ENCODE measurements around the gene STK24.
"Not testable (repeated sequence)": the region's sequence is repeated elsewhere in the genome, so short reads cannot be mapped to it uniquely, and the experiment has no call there.

Gene STK24

GRCh38 chr13:98438246-98439125, 138.4 kb downstream of the STK24 start:
- DNase-seq (ENCODE audit: low read depth in 2 of 2) = no peak

DNA sequence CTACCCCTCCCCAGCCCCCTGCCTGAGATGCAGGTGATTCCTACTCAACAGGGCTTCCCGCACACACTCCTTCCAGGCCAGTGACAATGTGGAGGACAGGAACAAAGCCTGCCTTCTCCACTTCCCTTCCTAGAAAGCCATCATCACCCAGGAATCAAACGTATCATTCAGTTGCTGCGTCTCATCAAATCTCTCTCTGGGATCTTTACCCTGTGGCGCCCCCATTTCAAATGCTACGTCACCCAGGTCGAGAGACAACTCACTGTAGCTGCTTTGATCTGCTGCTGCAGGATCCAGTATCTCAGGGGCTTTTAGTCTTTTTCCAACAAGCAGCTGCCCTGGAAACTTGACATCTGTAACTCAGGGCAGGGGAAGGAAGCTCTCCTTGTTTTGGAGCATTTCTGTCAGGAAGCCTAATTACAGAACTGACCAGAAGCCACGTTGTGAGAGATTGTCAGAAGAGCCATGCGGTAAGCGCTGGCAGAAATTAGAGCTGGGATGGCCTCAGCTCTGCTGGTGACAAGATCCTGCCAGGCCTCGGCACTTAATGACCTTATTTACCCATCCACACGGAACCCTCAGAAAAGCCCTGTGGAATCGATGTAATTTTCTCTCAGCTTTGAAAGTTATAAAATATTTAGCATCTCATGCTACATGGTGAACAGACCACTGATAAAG, 140.5 kb downstream of the STK24 start:
- no peak for DNase-seq (ENCODE audit: low read depth in 2 of 2)

DNA sequence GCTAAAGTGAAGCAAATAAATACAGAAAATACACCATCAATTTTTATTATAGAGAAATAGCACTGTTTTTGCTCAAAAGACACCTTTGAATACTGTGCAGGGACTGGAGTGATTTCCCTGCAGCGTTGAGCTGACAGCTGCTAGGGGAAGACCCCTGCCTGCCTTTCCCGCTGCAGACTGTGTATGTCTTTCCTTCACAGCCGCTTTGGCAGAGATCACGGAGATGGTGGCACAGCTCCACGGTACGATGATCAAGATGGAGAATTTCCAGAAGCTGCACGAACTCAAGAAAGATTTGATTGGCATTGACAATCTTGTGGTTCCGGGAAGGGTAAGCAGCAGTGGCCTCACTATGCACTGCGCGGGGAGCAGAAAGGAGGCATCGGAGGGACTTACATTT, 141.5 kb downstream of the STK24 start:
- no peak for DNase-seq (ENCODE audit: low read depth in 2 of 2)

GRCh38 chr13:98434060-98434459, 142.8 kb downstream of the STK24 start:
- no peak for DNase-seq (ENCODE audit: low read depth in 2 of 2)

- DNase-seq (ENCODE audit: low read depth in 2 of 2) = no peak
Measured at GRCh38 chr13:98433654-98434053, 143.3 kb downstream of the STK24 start.

DNA sequence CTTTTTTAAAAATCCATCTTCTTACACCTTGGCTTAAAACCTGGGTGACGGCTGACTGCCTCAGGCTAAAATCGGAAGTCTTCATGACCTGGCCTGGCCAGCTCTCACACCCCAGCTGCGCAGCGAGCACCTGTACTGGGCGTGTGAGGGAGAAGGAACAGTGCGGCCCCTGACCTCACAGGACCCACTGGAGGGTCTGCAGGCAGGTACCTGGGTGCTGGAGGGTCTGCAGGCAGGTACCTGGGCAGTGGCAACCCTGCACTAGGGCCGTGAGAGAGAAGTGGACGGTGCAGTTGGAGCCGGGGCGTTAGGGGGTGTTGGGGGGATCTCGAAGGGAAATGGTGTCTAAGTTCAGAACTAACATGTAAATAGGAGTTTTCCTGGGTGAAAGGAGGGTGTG, 144.3 kb downstream of the STK24 start:
- no peak for DNase-seq (ENCODE audit: low read depth in 2 of 2)

- no peak for DNase-seq (ENCODE audit: low read depth in 2 of 2)
Measured at GRCh38 chr13:98429977-98430736, 146.8 kb downstream of the STK24 start.

DNA sequence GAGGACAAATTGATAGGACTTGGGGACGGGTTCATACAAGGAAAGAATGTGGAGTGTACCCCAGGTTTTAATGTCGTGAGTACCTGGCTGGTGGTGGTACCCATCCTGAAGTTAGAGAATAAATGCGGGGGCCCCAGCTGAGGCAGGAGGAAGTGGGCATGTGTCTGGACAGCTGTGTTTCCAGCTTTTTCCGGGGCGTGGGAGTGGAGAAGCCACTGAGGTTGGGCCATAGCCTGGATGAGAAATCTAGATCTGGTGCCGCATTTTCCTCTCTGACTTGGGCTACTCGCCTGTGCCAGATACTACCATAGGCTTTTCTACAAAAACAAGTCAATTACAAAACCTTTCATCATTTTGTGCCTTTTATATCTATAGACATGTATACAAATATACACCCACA, 147.4 kb downstream of the STK24 start:
- DNase-seq (ENCODE audit: low read depth in 2 of 2) = no peak

DNA sequence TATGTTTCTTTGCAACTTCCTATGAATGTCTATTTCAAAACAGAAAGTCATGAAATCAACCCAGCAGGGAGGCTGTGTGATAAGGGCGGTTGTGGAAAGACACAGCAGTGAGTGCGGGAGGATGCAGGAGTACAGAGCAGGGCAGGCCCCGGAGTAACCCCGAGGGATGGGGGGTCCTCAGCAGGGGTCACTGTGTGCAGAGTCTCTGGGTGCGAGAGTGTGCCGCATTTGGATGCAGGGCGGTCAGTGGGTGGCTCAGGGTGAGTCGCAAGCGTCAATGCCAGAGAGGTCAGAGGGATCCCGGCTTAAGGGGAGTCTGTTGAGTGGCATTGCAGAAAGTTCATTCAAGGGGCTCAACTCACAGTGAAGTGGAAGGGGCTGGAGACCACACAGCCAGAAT, 147.8 kb downstream of the STK24 start:
- DNase-seq (ENCODE audit: low read depth in 2 of 2) = no peak

DNA sequence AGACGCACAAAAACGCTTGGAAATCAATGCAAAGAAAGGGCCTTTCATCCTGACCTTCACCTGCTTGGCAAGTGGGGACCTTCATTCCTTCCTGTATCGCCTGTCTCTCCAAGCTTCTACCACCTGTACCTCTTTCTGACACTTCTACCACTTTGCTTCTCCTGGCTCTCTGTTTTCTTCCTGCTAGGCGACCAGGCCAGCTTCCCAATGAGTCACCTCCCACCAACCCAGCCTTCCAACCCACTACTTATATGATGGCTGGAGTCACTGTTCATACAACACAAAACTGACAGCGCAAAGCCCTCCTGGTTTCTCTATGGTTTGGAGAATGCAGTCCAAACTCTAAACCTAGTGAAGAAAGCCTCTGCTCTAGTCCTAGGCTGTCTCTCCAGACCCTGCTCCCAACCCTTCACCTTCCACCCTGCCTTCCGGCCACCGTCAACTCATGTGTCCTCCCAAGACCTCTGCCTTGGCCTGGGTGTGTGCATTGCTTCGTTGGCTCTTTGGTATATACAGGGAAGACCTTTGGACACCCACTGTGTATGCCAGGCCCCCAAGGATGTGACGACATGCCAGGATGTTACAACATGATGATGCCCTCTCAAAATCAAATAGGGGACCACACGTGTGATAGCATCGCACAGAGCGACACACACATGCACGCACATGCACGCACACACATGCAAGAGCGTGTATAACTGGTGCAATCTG, 148.5 kb downstream of the STK24 start:
- no peak for DNase-seq (ENCODE audit: low read depth in 2 of 2)

- no peak for DNase-seq (ENCODE audit: low read depth in 2 of 2)
Measured at GRCh38 chr13:98427331-98427995, 149.4 kb downstream of the STK24 start.

DNA sequence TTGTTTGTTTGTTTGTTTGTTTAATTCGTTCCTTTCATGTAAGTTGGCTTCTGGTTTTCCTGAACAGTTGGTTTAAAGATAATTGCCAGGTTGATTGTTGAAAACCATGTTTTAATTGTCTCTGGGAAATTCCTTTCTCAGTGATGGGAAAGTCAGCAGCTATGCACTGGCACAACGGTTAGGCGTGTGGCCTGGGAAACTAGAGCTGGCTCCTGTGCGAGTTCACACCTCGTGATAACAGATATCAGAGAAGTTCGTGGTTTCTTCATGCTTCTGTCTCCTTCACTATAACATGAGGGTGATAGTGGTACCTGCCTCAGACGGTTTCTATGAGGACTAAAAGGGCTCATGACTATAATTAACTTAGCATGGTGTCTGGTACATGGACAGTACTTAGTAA, 153.5 kb downstream of the STK24 start:
- no peak for DNase-seq (ENCODE audit: low read depth in 2 of 2)

DNA sequence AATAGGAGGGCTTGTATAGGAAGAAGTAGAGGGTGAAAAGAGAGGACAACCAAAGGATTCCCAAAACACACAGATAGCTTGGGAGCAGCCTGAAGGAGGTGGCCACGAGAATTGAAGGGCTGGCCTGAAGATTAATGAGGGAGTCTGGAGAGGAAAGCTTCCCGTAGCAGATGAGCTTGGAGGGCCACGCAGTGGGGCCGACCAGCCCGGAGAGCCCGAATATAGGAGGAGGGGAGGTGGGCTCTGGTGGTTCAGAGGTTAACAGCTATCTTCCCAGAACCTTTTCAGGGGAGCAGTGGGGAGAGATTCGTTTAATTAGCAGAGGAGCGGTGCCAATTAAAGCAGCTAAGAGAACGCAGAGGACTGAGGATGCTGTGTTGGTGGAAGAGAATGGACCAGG, 154.9 kb downstream of the STK24 start:
- DNase-seq (ENCODE audit: low read depth in 2 of 2) = no peak

DNA sequence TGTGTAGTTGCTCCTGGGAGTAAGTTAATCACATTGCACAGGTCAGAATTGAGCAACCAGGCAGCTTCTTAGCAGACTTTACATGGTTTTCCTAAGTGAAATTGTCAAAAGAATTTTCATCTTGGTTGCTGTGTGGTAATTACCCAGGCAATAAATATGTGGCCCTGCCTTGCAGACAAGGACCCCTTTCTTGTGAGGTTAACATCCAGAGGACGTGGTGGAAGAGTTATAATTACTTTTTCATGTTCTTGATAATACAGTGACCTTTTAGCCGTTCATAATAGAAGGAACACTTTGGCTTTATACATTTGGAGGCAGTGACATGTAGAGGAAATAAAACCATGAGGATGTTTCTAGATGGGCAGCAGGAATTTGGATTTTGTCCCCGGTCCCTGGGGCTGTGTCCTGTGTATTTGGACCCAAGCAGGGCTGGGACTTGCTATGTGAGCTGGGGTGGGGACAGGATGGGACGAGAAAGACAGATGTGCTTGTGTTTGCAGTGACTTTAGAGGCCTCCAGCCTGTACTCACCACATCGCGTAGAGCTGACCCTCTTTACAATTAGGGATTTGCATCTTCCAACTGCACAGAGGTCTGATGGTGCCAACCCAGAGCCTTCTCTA, 156.2 kb downstream of the STK24 start:
- DNase-seq (ENCODE audit: low read depth in 2 of 2) = no peak

GRCh38 chr13:98419786-98420553, 156.9 kb downstream of the STK24 start:
- DNase-seq (ENCODE audit: low read depth in 2 of 2) = no peak

- no peak for DNase-seq (ENCODE audit: low read depth in 2 of 2)
Measured at GRCh38 chr13:98416408-98416807, 160.5 kb downstream of the STK24 start.

DNA sequence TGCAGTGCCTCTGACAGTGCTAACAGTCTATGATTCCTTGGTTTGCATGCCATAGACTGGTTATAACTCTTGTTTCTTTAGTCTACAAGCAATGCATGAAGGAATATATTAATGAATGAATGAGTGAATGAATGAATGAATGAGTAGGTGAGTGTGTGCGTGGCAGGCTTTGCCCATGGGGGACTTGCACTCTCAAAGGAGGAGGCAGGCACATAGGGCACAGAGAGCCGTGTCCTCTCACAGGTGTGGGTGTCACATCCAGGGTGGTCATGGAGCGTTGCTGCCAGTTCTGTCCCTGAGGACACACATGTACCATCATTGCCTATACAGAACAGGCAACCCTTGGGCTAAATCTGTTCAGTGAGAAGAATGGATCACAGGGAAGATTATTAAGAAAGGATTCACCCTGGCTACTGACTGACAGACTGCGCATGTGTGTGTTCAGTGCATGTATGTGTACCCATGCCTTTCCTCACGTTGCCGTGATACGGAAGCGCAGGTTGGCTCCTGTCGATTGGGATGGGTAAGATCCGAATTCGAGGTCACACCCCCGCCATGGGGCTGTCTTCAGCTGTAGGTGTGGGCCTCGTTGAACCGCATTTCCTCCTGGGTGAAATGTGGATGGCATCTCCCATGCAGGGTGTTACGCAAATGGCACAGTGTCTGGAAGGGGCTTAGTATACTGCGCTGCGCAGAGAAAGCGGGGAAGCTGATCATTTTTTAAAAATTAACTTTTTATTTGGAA, 161.4 kb downstream of the STK24 start:
- no peak for DNase-seq (ENCODE audit: low read depth in 2 of 2)

DNA sequence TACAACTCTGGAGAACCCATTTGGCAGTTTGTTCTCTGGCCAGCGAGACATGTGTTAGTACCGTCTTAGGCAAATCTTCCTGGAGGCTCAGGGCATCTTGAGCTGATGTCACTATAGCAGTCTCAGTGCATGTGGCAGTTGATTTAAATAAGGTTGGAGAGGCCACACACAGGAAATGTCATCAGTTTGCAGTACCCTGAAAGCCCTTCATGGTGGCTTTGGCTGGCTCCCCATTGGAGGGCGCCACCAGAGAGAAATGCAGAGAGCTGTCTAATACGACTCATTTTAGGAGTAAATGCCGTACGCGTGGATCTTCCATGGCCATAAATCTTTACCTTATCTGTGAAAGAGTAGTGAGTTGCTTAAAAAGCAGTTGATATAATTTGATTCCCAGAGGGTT, 163.1 kb downstream of the STK24 start:
- no peak for DNase-seq (ENCODE audit: low read depth in 2 of 2)

DNA sequence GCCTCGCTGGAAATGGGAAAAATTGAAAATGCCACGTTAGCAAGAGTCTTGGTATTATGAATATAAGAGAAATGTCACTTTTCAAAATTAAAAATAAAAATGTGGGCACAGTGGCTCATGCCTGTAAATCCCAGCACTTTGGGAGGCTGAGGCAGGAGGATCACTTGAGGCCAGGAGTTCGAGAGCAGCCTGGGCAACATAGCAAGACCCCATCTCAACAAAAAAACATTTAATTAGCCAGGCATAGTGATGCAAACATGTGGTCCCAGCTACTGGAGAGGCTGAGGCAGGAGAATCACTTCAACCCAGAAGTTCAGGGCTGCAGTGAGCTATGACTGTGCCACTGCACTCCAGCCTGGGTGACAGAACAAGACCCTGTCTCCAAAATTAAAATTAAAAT, 163.6 kb downstream of the STK24 start:
- not testable (repeated sequence) for DNase-seq (ENCODE audit: low read depth in 2 of 2)
